GM12878 (cell line): ENCODE results near the gene RIPK4. TPM values are rescaled to one million over a fixed set of nuclear protein-coding genes. Genes with fewer than 3 reads are reported as not detected.

Experiments
- ATAC-seq: fragments of 200-7000 bp; cut with Tn5 transposase; 3 replicates; pipeline ENCODE4 v1.9.1; 2020; ENCODE audit warnings: mild to moderate bottlenecking, moderate library complexity
- BruUV-seq: library from RNA; stranded (reverse); fragments of 400-500 nt; replicated peaks from 2 replicates; lab custom pipeline; 2021; lab: Mats Ljungman, UMichigan
- CTCF ChIA-PET: fragments of 300-600 bp; sonication (Branson Sonifier 250); formaldehyde crosslinking; extraction: SDS; loops from one replicate; lab custom pipeline; 2021; ENCODE audit warnings: inconsistent platforms; lab: Yijun Ruan, JAX
- POLR2A ChIA-PET: fragments of 350-600 bp; formaldehyde crosslinking; extraction: SDS; loops from one replicate; lab custom pipeline; 2021; ENCODE audit warnings: inconsistent platforms; lab: Charles Lee
- RAD21 ChIA-PET: fragments of 300-600 bp; sonication (Branson Sonifier 250); formaldehyde crosslinking; loops from one replicate; lab custom pipeline; 2023; ENCODE audit warnings: antibody characterized with exemption; ENCODE audit not compliant: unreplicated experiment; lab: Charles Lee
- SMC1A ChIA-PET: fragments of 300-600 bp; sonication (Branson Sonifier 250); formaldehyde crosslinking; loops from one replicate; lab custom pipeline; 2023; ENCODE audit not compliant: unreplicated experiment, uncharacterized antibody; lab: Charles Lee
- DNase-seq: peaks from one replicate; pipeline ENCODE4 v3.0.0-alpha.2; 2011; ENCODE audit warnings: low read depth, low spot score
- FAIRE-seq: peaks from 3 replicates; lab custom pipeline; 2011; peaks lifted over from hg19 to GRCh38; lab: Jason Lieb, UNC
- H2AFZ ChIP-seq: 2 replicates; pipeline ENCODE4 v1.6.0; 2011; ENCODE audit warnings: low read depth, low read length, control low read depth; ENCODE audit not compliant: control insufficient read depth
- H3K27ac ChIP-seq: 2 replicates; pipeline ENCODE4 v1.5.1; 2011; ENCODE audit warnings: control low read depth; ENCODE audit not compliant: control insufficient read depth, insufficient read depth
- H3K27me3 ChIP-seq, 2 experiments: replicated peaks in 1 of 2; 2 replicates each; pipeline versions ENCODE4 v1.6.0 to v1.6.1; 2011; ENCODE audit warnings: low read length in 1 of 2; ENCODE audit not compliant: control insufficient read depth in 2 of 2, insufficient read depth in 2 of 2
- H3K36me3 ChIP-seq, 2 experiments: 2 replicates each; pipeline ENCODE4 v1.5.1; 2011; ENCODE audit warnings: low read length in 1 of 2; ENCODE audit not compliant: control insufficient read depth in 2 of 2, insufficient read depth in 2 of 2
- H3K4me1 ChIP-seq: 2 replicates; pipeline ENCODE4 v1.6.1; 2011; ENCODE audit warnings: mild to moderate bottlenecking, low read length, moderate library complexity, mixed read lengths; ENCODE audit not compliant: control insufficient read depth, insufficient read depth
- H3K4me2 ChIP-seq: 2 replicates; pipeline ENCODE4 v1.6.0; 2011; ENCODE audit warnings: control low read depth; ENCODE audit not compliant: control insufficient read depth, insufficient read depth
- H3K4me3 ChIP-seq: fragments of 200-600 bp; sonication (generic); 2 replicates; pipeline ENCODE4 v1.5.1; 2016
- H3K79me2 ChIP-seq: 2 replicates; pipeline ENCODE4 v1.6.0; 2011; ENCODE audit warnings: low read length; ENCODE audit not compliant: control insufficient read depth, insufficient read depth
- H3K9ac ChIP-seq: 2 replicates; pipeline ENCODE4 v1.8.0; 2011; ENCODE audit warnings: low read length, control low read depth, mixed read lengths; ENCODE audit not compliant: control insufficient read depth, insufficient read depth
- H3K9me3 ChIP-seq: replicated peaks from 3 replicates; pipeline ENCODE4 v1.5.1; 2011; ENCODE audit warnings: mild to moderate bottlenecking, low read length; ENCODE audit not compliant: control insufficient read depth, insufficient read depth
- H4K20me1 ChIP-seq: 2 replicates; pipeline ENCODE4 v1.6.0; 2011; ENCODE audit not compliant: control insufficient read depth, insufficient read depth
- CBX5 ChIP-seq: sonication (generic); IDR thresholded peaks from 2 replicates; pipeline ENCODE4 v1.6.1; 2016; ENCODE audit warnings: low read depth, moderate library complexity, mild to moderate bottlenecking, inconsistent platforms
- CHD4 ChIP-seq: fragments of 200-600 bp; sonication (generic); IDR thresholded peaks from 2 replicates; pipeline ENCODE4 v1.6.1; 2016; ENCODE audit warnings: mild to moderate bottlenecking
- HCFC1 ChIP-seq: fragments of 150-350 bp; IDR thresholded peaks from 2 replicates; pipeline ENCODE4 v1.6.1; 2014; ENCODE audit warnings: low read length
- MTA2 ChIP-seq: fragments of 450-650 bp; IDR thresholded peaks from 2 replicates; pipeline ENCODE4 v1.6.1; 2016; ENCODE audit warnings: low read depth, mild to moderate bottlenecking, moderate library complexity
- SIX5 ChIP-seq: IDR thresholded peaks from 2 replicates; pipeline ENCODE4 v1.6.1; 2011; ENCODE audit warnings: mild to moderate bottlenecking, low read depth, low read length, moderate library complexity; ENCODE audit not compliant: severe bottlenecking
- SMAD1 ChIP-seq: fragments of 450-650 bp; IDR thresholded peaks from 2 replicates; pipeline ENCODE4 v1.6.1; 2018; ENCODE audit warnings: mild to moderate bottlenecking, low read depth; ENCODE audit not compliant: partially characterized antibody
- TBL1XR1 ChIP-seq: IDR thresholded peaks from 2 replicates; pipeline ENCODE4 v1.6.1; 2012; ENCODE audit warnings: low read depth, low read length, improper control_type of control experiment
- ZZZ3 ChIP-seq: IDR thresholded peaks from 2 replicates; pipeline ENCODE4 v1.6.1; 2011; ENCODE audit warnings: low read depth; ENCODE audit not compliant: control insufficient read depth, insufficient read length
- WGBS: methylation state at CpG from one replicate; pipeline ENCODE4 v1.1.6; 2016; ENCODE audit warnings: low lambda C conversion rate; ENCODE audit not compliant: insufficient replicate concordance, insufficient coverage; ENCODE audit errors: missing lambda C conversion rate; 5-methylcytosine and 5-hydroxymethylcytosine counted together
- in situ Hi-C: fragments of 300-500 bp; cut with MboI; formaldehyde crosslinking; loops from 9 replicates; pipeline ENCODE4 v1.14.3; 2018; ENCODE audit warnings: mixed read lengths
- intact Hi-C: fragments of 100-400 bp; cut with micrococcal nuclease; formaldehyde crosslinking; loops from one replicate; pipeline ENCODE4 v1.14.2; 2022; ENCODE audit not compliant: unreplicated experiment
- polyA plus RNA-seq, 11 experiments: library from polyadenylated mRNA; depleted of rRNA in 4 of 11; unstranded in 6 of 11; stranded (reverse) in 5 of 11; fragments of >200 nt; fragmentation: Nextera tagmentation in 4 of 11; fragmentation: Illumina TruSeq in 1 of 11; extraction: Ambion mirVana in 4 of 11; extraction: Trizol in 1 of 11; gene quantifications; 1 replicate in 1 of 11; 2 replicates in 10 of 11; pipeline versions ENCODE4 v1.2.1 to v1.2.3, GENCODE V29; 2011 to 2016; ENCODE audit warnings: inconsistent platforms in 2 of 11, missing spikeins in 2 of 11, low read depth in 1 of 11
- total RNA-seq, 4 experiments: library from RNA; depleted of rRNA in 3 of 4; stranded (reverse); fragments of >200 nt in 3 of 4; fragmentation: Illumina TruSeq in 1 of 4; extraction: Trizol in 1 of 4; gene quantifications; 2 replicates each; pipeline versions ENCODE4 v1.2.1 to v1.2.3, GENCODE V29; 2013 to 2021
- TF ChIP-seq, protein P1 (sequence below): fragments of 450-650 bp; IDR thresholded peaks from 2 replicates; pipeline ENCODE4 v1.6.1; 2017; ENCODE audit warnings: low read depth, mild to moderate bottlenecking, moderate library complexity
- TF ChIP-seq, protein P2 (sequence below): IDR thresholded peaks from 2 replicates; pipeline ENCODE4 v1.6.1; 2012; ENCODE audit warnings: low read depth, low read length, improper control_type of control experiment
- TF ChIP-seq, protein P3 (sequence below): fragments of 450-650 bp; IDR thresholded peaks from 2 replicates; pipeline ENCODE4 v1.6.1; 2017; ENCODE audit warnings: borderline replicate concordance
- TF ChIP-seq, protein P4 (sequence below): fragments of 150-350 bp; IDR thresholded peaks from 2 replicates; pipeline ENCODE4 v1.6.1; 2016; ENCODE audit warnings: low read depth, low read length
- TF ChIP-seq, protein P5 (sequence below): fragments of 450-650 bp; IDR thresholded peaks from 2 replicates; pipeline ENCODE4 v1.6.1; 2016; ENCODE audit warnings: mild to moderate bottlenecking
- TF ChIP-seq, protein P6 (sequence below): IDR thresholded peaks from 2 replicates; pipeline ENCODE4 v1.6.1; 2012; ENCODE audit warnings: low read length, inconsistent platforms

Gene RIPK4
- total and polyA plus RNA-seq, 10 of the 15 experiments (the other 5 are each of a cell fraction or from before 2014, with no cell fraction given): 0.05 TPM; not detected in 9

DNA sequence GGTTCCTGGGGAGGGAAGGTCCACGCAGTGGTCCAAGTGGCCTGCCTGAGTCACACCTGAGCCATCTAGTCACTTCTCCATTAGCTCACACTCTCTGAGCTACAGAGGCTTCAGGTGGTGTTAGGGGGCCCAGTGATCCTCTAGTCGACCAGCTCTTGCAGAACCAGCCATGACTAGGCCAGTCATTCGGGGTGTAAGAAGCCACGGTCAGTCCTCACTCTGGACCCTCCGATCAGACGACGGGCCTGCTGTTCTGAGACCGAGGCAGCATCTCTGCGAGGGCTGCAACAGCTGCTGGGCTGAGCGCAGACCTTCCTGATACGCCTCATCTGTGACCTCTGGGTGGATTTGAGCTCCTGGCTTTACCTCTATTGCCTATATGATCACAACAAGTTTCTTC is 68.8 kb downstream of the RIPK4 start (continued):
- TF ChIP-seq, protein P1, sequence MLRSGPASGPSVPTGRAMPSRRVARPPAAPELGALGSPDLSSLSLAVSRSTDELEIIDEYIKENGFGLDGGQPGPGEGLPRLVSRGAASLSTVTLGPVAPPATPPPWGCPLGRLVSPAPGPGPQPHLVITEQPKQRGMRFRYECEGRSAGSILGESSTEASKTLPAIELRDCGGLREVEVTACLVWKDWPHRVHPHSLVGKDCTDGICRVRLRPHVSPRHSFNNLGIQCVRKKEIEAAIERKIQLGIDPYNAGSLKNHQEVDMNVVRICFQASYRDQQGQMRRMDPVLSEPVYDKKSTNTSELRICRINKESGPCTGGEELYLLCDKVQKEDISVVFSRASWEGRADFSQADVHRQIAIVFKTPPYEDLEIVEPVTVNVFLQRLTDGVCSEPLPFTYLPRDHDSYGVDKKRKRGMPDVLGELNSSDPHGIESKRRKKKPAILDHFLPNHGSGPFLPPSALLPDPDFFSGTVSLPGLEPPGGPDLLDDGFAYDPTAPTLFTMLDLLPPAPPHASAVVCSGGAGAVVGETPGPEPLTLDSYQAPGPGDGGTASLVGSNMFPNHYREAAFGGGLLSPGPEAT: no peak
- TF ChIP-seq ZZZ3: no peak
- TF ChIP-seq, protein P2, sequence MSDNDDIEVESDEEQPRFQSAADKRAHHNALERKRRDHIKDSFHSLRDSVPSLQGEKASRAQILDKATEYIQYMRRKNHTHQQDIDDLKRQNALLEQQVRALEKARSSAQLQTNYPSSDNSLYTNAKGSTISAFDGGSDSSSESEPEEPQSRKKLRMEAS: no peak

DNA sequence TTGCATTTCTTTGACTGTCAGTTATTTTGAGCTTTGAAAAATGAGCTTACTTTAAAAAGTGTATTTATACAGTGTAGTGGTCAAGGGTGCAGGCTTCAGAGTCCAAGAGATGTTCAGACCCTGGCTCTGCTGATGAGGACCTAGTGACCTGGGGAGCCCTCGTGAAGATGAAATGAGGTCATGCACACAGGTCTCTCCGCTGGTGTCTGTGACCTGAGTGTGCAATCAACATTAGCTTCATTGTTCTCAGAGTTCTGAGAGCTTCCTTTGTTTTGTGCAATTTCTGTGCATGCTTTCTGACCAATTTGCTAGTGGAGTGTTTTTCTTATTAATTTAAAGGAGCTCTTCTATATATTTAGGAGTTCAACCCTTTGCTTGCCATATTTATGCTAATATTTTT is 71.3 kb downstream of the RIPK4 start:
- Histone ChIP-seq H3K36me3 (no peaks in the 10 kb centered on the region; a peak in 1 of 4 replicates), H3K27me3 (peaks cover 0 to 2% of the 10 kb centered on the region in 2 experiments; a peak in 1 of 4 replicates), H3K4me1 (no peaks in the 10 kb centered on the region), H3K79me2 (no peaks in the 10 kb centered on the region), H3K9me3 (no peaks in the 10 kb centered on the region), H3K4me3 (no peak overlapping the region), H3K4me2 (no peak overlapping the region), H4K20me1 (no peaks in the 10 kb centered on the region), H3K27ac (no peak overlapping the region), H2AFZ (no peak overlapping the region), H3K9ac (no peak overlapping the region)
- FAIRE-seq (no peak), DNase-seq (no peak), ATAC-seq (no peak)
- CTCF ChIA-PET: no interaction called here
- 0% methylated on average over 2 of the region's 2 CpGs for WGBS
- BruUV-seq: no TSS peak
- SMC1A ChIA-PET: interaction anchor here (0.9 kb wide), 1 partner anchor 79 kb away, joined by 3 read pairs; no protein-coding TSS in a partner anchor
- RAD21 ChIA-PET: no interaction called here
- POLR2A ChIA-PET: no interaction called here
- intact Hi-C loops (no loop called here), in situ Hi-C loops (no loop called here)
- TF ChIP-seq, protein P3, sequence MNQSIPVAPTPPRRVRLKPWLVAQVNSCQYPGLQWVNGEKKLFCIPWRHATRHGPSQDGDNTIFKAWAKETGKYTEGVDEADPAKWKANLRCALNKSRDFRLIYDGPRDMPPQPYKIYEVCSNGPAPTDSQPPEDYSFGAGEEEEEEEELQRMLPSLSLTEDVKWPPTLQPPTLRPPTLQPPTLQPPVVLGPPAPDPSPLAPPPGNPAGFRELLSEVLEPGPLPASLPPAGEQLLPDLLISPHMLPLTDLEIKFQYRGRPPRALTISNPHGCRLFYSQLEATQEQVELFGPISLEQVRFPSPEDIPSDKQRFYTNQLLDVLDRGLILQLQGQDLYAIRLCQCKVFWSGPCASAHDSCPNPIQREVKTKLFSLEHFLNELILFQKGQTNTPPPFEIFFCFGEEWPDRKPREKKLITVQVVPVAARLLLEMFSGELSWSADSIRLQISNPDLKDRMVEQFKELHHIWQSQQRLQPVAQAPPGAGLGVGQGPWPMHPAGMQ: no peak
- TF ChIP-seq HCFC1 (no peak), CBX5 (no peak), TBL1XR1 (no peak), MTA2 (no peak), SIX5 (no peak), SMAD1 (no peak), CHD4 (no peak)
- TF ChIP-seq, protein P4, sequence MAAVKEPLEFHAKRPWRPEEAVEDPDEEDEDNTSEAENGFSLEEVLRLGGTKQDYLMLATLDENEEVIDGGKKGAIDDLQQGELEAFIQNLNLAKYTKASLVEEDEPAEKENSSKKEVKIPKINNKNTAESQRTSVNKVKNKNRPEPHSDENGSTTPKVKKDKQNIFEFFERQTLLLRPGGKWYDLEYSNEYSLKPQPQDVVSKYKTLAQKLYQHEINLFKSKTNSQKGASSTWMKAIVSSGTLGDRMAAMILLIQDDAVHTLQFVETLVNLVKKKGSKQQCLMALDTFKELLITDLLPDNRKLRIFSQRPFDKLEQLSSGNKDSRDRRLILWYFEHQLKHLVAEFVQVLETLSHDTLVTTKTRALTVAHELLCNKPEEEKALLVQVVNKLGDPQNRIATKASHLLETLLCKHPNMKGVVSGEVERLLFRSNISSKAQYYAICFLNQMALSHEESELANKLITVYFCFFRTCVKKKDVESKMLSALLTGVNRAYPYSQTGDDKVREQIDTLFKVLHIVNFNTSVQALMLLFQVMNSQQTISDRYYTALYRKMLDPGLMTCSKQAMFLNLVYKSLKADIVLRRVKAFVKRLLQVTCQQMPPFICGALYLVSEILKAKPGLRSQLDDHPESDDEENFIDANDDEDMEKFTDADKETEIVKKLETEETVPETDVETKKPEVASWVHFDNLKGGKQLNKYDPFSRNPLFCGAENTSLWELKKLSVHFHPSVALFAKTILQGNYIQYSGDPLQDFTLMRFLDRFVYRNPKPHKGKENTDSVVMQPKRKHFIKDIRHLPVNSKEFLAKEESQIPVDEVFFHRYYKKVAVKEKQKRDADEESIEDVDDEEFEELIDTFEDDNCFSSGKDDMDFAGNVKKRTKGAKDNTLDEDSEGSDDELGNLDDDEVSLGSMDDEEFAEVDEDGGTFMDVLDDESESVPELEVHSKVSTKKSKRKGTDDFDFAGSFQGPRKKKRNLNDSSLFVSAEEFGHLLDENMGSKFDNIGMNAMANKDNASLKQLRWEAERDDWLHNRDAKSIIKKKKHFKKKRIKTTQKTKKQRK: no peak
- TF ChIP-seq, protein P5, sequence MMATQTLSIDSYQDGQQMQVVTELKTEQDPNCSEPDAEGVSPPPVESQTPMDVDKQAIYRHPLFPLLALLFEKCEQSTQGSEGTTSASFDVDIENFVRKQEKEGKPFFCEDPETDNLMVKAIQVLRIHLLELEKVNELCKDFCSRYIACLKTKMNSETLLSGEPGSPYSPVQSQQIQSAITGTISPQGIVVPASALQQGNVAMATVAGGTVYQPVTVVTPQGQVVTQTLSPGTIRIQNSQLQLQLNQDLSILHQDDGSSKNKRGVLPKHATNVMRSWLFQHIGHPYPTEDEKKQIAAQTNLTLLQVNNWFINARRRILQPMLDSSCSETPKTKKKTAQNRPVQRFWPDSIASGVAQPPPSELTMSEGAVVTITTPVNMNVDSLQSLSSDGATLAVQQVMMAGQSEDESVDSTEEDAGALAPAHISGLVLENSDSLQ: no peak
- TF ChIP-seq, protein P6, sequence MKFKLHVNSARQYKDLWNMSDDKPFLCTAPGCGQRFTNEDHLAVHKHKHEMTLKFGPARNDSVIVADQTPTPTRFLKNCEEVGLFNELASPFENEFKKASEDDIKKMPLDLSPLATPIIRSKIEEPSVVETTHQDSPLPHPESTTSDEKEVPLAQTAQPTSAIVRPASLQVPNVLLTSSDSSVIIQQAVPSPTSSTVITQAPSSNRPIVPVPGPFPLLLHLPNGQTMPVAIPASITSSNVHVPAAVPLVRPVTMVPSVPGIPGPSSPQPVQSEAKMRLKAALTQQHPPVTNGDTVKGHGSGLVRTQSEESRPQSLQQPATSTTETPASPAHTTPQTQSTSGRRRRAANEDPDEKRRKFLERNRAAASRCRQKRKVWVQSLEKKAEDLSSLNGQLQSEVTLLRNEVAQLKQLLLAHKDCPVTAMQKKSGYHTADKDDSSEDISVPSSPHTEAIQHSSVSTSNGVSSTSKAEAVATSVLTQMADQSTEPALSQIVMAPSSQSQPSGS: no peak
